Epithelial cell of prostate (primary cell): ENCODE data around the gene BHLHA15.

Experiments
- DNase-seq: peaks from one replicate; pipeline ENCODE4 v3.0.0-alpha.2; 2011; ENCODE audit warnings: low read depth, low spot score
- H3K27ac ChIP-seq: fragments of 450-650 bp; 2 replicates; pipeline ENCODE4 v1.5.1; 2017; ENCODE audit warnings: mild to moderate bottlenecking

The BHLHA15 gene

DNA sequence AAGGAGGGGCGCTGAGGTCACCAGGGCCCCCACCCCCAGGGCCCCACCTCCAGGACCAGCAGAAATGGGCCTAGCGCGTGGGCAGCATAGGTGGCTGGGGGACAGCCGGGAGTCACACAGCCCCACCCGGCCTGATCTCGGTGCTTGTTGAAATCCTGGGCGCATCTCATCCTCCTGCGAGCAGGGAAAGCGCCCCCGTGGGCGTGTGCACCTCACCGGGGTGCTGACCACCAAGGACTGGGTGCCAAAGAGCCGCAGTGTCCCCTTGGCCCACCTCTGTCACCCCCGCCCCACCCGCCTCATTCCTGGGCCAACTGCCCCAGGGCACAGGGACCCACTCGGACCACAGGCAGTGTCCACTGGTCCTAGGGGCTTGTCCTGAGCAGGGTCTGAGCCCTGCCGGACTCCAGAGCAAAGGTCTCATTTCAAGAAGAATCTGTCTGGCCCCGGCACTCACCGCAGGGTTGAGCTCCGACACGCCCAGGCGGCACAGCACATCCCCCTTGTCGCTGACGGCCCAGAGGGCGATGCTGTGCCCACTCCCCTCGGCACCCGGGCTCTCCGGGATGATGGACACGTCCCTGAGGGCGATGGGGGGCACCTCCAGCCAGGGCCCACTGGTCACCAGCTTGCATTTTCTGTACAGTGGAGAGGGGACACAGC, 11.4 kb downstream of the BHLHA15 start:
- no peak for DNase-seq
- H3K27ac ChIP-seq, result no peak overlapping the region

DNA sequence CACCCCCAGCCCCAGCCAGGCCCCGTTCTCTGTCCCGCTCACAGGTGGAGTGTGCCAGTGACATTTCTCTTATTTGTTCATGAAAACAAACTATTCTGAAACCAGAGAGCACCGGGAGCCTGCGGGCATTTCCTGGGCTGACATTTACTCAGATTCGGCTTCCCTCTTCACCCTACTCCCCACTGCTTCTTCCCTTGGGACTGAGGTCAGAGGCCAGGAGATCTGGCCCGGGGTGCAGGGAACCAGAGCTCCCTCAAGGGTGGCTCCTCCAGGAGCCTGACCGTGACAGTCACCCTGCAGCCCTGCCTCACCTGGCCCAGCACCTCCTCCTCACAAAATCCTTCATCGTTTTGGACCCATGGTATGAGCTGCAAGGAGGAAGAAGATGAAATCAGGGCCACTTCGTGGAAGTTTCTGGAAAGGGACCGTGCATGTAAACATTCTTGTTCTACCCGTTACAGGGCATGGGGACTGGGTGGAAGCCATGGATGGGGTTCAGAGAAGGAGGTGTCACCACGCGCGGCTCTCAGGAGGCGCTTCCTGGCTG, 12.2 kb downstream of the BHLHA15 start:
- DNase-seq, result no peak
- H3K27ac ChIP-seq, result no peak overlapping the region

DNA sequence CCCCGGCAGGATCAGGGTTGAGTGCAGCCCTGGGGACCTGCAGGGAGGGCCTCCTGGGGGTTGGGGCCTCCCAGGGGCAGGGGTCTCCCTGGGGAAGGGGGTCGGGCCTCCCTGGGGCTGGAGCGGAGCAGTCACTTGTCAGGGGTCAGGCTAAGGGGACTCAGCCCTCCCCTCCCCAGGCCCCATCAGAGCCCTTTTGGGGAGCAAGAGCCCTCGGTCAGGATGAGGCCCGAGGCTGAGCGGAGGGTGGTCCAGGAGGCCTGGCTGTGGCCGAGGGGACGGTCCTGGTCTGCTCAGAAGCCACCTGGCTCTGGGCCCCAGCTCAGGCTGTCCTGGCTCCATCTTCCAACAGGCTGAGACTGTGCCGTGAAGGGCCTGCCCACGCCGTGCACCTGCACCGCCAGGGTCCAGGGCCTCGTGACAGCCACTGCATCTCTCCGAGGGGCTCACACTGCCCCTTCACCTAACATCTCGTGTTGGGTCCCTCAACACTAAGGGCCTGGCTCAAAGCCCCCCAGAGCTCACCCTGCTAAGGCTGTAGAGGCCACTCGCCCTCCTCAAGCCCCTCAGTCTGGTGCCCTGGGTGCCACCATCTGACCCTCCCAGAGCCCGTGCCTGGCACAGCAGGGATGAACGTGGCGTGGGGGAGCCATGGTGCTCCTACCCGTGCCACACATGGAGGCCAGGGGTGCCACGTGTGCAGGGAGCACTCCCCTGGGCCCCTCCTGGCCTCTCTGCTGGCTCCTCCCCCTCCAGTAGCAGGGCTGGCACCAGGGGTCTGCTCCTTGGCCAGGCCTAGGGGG, 12.9 kb downstream of the BHLHA15 start:
- DNase-seq, result no peak
- H3K27ac ChIP-seq, result no peak overlapping the region

DNA sequence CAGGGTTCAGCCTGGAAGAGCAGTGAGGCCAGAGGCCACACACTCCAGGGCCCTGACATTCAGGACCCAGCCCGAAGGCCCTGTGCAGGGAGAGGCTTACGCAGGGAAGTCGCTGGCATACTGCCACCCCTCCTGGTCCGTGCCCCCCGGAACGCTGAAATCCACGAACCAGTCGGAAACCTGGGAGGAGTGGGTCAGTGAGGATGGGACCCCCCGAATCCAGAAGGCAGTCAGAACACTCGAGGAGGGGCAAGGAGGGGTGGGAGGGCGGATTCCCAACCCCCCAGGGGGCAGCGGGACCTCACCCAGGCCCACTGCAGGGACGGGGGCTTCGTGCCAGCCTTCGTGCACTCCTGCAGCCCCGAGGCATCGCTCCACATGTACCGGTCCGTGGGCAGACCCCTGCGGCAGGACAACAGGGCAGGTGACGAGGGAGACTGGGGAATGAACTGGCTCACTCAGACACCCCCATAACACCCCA, 13.5 kb downstream of the BHLHA15 start:
- no peak for DNase-seq
- H3K27ac ChIP-seq, result no peak overlapping the region

DNA sequence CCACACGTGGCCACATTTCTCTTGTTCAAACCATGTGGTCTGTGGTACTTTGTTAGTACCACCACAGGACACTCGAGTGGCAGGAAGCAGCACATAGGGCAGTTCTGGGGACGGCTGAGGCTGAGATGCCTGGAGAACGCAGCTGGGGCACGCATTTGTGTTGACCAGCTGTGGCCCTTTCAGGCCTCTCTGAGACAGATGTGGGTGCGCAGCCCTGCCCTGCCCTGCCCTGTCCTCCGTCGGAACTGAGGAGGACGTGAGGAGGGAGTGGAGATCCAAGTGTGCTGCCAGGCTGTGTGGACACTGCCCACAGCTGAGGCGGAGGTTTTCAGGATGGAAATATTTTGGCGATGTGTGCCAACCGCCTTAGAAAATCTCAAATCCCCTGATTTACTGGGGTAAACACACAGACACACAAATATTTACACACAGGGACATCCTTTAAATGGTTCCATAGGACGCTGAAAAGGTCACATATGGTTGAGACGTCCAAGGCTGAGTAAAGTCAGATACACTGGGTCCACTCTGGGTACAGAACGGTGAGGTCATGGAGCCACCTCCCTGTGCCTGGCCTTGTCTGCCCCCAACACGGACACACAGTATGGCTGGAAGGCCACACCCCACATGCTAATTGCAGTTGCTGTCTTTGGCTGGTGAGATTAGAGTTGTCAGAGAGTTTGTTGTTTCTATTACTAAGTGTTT, 14.8 kb downstream of the BHLHA15 start:
- no peak overlapping the region for H3K27ac ChIP-seq
- DNase-seq, result no peak

DNA sequence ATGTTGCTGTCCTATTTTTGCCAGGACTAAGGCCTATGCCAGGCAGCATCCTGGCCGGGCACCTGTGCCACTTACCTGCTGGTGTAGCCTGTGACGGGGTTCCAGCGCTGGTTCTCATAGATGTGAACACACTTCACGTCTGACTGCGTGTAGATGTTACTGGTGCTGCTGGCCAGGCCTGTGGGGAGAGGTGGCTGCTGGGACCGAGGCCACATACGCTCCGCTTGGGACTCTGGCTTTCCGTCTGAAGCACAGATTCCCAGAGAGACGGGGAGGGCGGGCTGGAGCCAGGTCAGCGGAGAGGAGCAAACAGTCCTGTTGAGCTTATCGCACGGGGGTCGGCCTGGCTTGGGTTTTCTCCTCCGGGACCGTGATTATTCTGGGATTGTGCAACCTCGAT, 16.7 kb downstream of the BHLHA15 start:
- DNase-seq, result no peak

DNA sequence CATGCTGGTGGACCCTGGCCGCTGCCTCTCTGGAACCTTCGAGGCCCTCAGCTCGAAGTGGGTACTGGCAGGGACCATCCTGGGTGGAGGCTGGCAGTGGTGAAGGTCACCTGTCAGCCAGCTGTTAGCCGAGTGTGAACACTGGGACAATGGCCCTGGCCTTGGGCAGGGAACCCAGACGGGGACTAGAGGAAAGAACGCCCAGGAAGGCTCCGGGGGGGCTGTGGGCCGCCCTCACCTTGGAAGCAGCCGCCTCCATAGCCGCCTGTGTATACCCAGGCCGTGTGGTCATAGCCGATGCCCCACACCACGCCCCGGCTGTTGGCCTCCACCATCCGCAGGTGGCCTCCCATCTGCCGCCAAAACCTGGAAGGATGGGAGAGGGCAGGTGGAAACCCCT, 17.6 kb downstream of the BHLHA15 start:
- H3K27ac ChIP-seq, result no peak overlapping the region
- DNase-seq, result no peak

More for the DNA sequence above, 16.7 kb downstream of the BHLHA15 start:
- H3K27ac ChIP-seq, result no peak overlapping the region

DNA sequence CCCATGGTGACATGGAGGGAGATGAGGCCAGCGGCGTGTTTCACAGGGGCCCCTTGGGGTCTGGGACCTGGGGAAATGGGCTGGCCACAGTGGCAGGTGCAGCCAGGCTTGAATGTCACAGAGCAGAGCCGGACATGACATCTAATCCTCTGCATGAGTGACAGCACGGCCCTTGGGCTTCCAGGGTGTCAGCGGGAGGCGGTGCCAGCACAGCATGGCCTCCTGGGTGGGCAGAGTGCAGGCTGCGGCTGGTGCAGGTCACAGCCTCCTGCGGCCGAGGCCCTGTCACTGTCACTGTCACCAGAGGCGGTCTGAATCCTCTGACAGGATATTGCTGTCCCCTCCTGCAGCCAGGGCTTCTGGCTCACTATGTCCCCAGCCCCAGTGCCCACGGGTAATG, 18.2 kb downstream of the BHLHA15 start:
- DNase-seq, result no peak
- no peak overlapping the region for H3K27ac ChIP-seq

DNA sequence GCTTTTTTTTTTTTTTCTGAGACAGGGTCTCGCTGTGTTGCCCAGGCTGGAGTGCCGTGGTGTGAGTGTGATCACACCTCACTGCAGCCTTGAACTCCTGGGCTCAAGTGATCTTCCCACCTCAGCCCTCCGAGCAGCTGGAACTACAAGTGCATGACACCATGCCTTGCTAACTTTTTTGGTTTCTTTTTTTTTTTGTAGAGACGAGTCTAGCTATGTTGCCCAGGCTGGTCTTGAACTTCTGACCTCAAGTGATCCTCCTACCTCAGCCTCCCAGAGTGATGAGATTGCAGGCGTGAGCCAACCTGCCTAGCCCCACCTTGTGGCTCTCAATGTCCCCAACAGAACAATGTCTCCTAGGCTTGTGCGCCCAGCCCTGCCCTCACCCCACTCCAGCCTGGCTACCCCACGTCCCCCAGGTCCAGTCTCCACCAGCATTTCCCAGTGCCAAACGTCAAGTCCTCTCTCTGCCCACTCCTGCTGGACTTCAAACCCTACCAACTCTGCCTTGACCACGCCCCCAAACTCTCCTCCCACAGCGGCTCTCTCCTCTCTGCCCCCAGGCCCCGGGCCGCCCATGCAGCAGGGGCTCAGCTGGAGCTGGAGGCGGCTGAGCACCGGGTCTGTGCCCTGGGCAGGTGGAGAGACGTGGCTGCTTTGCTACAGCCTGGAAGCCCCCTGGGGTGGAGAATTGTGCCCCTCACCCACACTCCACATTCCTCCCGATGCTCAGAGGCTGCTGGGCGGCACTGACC, 18.9 kb downstream of the BHLHA15 start:
- no peak for DNase-seq

DNA sequence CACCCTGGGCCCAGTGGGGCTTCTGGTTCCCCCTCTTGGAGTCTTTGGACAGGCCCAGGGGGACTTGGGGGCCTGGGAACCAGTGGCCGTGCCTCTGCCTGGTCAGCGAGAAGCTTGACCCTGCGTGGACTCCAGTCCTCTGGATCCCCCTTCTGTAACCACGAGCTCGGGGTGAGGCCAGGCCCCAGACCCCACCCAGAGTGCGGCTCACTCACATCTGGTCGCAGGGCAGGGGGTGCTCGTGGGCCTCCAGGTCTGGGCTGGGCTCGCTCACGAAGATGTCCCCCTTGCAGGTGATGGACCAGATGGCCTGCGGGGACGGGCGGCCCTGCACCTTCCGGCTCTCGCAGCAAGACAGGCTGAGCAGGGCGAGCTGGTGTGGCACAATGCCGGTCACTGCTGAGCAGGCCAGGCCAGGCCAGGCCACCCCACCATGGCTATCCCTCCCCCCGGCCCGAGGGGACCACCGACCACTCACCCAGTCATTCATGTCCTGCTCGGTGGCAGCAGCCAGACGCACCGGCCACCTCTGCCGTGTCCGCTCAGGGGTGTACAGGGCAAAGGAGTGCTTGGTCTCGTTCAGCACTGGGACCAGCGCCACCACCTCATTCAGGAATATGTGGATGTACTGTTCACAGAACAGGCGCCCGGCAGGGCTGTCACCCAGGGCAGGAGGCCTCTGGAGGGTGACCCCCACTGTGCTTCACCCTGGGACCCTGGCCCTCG, 19.7 kb downstream of the BHLHA15 start:
- H3K27ac ChIP-seq, result no peak overlapping the region
- DNase-seq, result no peak

More for the DNA sequence above, 18.9 kb downstream of the BHLHA15 start:
- no peak overlapping the region for H3K27ac ChIP-seq

DNA sequence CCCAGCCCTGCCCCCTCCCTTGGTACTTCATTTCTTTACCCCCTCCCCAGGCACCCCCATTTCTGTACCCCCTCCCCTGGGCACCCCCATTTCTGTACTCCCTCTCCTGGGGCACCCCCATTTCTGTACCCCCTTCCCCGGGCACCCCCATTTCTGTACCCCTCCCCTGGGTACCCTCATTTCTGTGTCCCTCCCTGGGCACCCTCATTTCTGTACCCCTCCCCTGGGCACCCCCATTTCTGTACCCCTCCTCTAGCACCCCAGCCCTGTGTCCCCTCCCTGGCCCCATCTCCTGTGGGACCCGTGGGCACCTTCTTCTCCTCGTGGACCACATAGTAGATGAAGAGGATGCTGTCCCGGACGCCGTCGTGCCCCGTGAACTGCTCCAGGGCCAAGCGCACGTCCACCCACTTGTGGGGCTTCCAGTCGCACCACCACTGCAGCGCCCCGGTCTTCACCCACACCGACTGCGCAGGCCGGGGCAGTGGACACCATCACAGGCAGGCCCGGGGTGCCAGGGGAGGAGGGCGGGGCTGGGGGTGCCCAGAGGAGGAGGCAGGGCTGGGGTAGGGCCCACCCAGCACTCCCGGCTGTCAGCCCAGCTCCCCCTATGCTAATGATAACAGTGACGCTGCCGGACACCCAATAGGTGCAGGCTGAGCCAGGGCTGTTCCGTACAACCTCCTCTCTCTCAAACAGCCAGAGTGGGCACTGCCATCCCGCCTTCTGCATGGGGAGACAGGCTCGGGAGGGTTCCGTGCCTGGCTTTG, 20.4 kb downstream of the BHLHA15 start:
- H3K27ac ChIP-seq, result no peak overlapping the region
- no peak for DNase-seq

DNA sequence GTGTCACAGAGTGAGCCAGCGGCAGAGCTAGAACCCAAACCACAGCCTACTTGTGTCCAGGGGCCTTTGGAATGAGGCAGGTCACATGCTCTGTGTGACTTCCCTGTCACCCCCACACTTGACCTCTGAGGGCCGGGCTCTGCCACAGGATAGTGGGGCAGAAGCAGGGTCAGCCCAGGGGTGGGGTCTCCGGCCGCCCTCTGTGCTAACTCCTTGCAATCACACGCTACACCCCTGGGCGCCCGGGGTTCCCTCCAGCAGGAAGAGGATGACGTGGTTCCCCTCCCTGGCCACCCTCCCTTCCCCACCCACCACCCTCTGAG, 21.0 kb downstream of the BHLHA15 start:
- no peak for DNase-seq
- H3K27ac ChIP-seq, result no peak overlapping the region

DNA sequence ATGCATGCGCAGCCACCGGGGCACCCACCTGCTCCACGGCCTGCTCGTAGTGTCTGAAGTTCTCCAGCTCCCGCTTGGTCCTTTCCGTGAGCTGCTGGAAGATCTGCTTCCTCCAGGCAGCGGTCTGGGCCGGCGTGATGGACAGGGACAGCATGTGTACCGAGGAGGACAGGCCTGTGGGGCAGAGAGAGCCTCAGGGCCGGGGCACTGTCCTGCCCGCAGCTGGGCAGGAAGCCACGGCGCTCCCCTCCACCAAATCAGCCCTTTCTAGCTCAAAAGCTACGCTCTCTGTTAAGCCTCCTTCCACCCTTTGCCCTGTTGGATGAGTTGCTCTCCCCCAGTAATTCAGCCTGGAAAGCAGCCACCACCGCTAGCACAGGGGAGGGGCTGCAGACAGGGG, 21.6 kb downstream of the BHLHA15 start:
- DNase-seq, result no peak

DNA sequence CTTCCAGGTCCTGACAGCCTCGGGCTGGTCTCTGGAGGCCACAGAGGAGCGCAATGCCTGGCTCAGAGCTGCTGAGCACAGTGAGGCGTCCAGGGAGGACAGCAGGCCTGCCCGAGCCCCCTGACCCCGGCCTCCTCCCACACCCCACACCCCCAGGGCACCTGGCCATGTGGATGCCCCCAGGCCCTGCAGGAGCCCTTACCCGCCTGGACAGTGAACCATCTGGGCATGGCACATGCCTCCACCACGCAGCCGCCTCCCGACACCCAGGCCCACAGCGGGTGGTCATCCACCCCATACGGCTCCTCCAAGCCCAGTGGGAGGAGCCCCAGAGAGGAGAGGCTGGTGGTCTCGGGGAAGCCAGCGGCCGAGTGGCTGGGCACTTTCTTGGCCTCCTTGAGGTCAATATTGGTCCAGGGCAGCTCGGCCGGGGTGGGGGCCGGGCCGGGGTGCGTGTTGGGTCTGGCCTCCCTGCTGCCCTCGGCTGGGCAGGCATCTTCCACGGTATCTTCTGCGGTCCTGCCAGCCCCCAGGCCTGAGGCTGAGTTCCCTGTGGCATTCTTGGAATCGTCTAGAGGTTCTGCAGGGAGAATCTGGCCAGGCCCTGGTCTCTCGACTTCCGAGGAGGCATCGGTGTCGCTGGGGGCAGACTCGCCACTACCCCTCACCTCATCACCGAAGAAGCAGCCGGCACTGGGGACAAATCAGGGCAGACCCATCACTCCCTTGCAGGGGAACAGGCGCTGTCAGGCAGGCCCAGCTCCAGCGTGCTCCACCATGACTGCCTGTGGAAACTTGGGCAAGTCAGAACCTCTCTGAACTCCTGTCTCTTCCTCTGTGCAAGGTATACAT, 22.2 kb downstream of the BHLHA15 start:
- DNase-seq, result no peak
- no peak overlapping the region for H3K27ac ChIP-seq

More for the DNA sequence above, 21.6 kb downstream of the BHLHA15 start:
- H3K27ac ChIP-seq, result no peak overlapping the region

DNA sequence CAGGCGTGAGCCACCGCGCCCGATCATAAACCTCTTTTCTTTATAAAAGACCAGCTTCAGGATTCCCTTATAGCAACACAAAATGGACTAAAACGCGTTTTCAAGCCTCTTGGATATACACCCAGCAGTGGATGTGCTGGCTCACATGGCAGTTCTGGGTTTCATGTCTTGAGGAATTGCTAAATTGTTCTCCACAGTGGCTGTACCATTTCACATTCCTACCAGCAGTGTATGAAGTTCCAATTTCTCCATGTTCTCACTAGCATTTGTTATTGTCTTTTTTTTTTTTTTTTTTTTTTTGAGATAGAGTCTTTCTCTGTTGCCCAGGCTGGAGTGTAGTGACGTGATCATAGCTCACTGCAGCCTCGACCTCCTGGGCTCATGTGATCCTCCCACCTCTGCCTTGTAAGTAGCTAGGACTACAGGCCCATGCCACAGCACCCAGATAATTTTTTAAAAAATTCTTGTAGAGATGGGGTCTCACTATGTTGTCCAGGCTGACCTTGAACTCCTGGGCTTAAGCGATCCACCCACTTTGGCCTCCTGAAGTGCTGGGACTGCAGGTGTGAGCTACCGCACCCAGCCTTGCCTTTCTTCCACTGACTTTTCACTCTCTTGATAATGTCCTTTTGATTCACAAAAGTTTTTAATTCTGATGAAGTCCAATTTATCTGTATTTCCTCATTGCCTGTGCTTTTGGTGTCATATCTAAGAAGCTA, 23.3 kb downstream of the BHLHA15 start:
- DNase-seq, result no peak
- H3K27ac ChIP-seq, result no peak overlapping the region

DNA sequence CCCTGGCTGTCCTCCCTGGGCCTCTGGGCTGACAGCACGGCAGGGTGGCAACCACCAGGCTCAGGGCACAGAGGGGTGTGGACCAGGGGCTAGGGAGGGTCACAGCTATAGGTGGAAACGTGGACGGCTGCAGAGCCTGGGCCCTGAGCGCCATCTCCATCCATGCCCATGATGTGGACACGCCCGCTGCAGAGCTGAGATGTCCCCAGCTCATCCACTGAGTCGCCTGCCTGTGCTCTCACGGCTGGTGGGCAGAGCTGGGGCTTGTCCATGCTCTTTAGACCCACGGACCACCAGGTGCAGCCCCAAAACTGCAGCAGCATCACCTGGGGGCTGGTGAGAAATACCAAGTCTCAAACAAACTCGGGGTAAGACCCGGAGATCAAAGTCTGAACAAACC, 24.7 kb downstream of the BHLHA15 start:
- H3K27ac ChIP-seq, result no peak overlapping the region

More for the DNA sequence above, 24.7 kb downstream of the BHLHA15 start:
- no peak for DNase-seq
